ENCODE results near the gene AGBL3. TPM values are rescaled to one million over a fixed set of nuclear protein-coding genes. Genes with fewer than 3 reads are reported as not detected.

The AGBL3 gene
- total and polyA plus RNA-seq, 9 of the 15 experiments (the other 6 are each of a cell fraction or from before 2014, with no cell fraction given), result 0.54 to 2.9 (median 1.7) TPM

GRCh38 chr7:135160098-135160857 lies 174.0 kb downstream of the AGBL3 start (continued):
- TF ChIP-seq ZNF609 (CRISPR knock-in tag; IDR thresholded peaks at IDR 0.05; ENCODE audit: borderline replicate concordance) (no peak), HDAC3 (IDR thresholded peaks at IDR 0.05; ENCODE audit: borderline replicate concordance, partially characterized antibody) (peak; percentile 86), ZNF23 (CRISPR knock-in tag; IDR thresholded peaks at IDR 0.05) (no peak), SUPT5H (IDR thresholded peaks at IDR 0.05) (no peak), MCM7 (IDR thresholded peaks at IDR 0.05) (no peak), CBX3 (IDR thresholded peaks at IDR 0.05; ENCODE audit: borderline replicate concordance in 1 of 2, low read length in 2 of 2) (peak in 1 of 2 experiments; percentile 84; a peak in 2 of 3 replicates), USF1 (CRISPR knock-in tag; IDR thresholded peaks at IDR 0.05) (no peak), HEY1 (CRISPR knock-in tag; IDR thresholded peaks at IDR 0.05; ENCODE audit: borderline replicate concordance) (no peak; the same call in 1 of the 2 replicates), CTCFL (IDR thresholded peaks at IDR 0.05; ENCODE audit: borderline replicate concordance, insufficient read depth, low read depth, low read length, poor library complexity, severe bottlenecking) (no peak), HDAC2 (IDR thresholded peaks at IDR 0.05) (peak; percentile 81), CBX8 (IDR thresholded peaks at IDR 0.05; ENCODE audit: borderline replicate concordance, extremely low read depth, low read depth, low read length, poor library complexity, severe bottlenecking) (no peak), TAF15 (IDR thresholded peaks at IDR 0.05; ENCODE audit: low read depth, low read length) (no peak), ZNF589 (CRISPR knock-in tag; IDR thresholded peaks at IDR 0.05; ENCODE audit: low read depth) (peak; percentile 85), ZNF561 (CRISPR knock-in tag; conservative IDR thresholded peaks at IDR 0.05) (no peak), GTF2E2 (tag; IDR thresholded peaks at IDR 0.05) (no peak), CCNT2 (IDR thresholded peaks at IDR 0.05; ENCODE audit: borderline replicate concordance, extremely low read depth, insufficient read length, low read depth, low read length) (peak; percentile 73), ELK3 (CRISPR knock-in tag; IDR thresholded peaks at IDR 0.05) (no peak), ZNF324 (CRISPR knock-in tag; IDR thresholded peaks at IDR 0.05) (no peak)
